ENCODE results near the gene IKZF3. TPM values are rescaled to one million over a fixed set of nuclear protein-coding genes. Genes with fewer than 3 reads are reported as not detected.

Gene IKZF3
- polyA plus RNA-seq, 1 of the 3 experiments (the other 2 are of a cell fraction) = not detected

DNA sequence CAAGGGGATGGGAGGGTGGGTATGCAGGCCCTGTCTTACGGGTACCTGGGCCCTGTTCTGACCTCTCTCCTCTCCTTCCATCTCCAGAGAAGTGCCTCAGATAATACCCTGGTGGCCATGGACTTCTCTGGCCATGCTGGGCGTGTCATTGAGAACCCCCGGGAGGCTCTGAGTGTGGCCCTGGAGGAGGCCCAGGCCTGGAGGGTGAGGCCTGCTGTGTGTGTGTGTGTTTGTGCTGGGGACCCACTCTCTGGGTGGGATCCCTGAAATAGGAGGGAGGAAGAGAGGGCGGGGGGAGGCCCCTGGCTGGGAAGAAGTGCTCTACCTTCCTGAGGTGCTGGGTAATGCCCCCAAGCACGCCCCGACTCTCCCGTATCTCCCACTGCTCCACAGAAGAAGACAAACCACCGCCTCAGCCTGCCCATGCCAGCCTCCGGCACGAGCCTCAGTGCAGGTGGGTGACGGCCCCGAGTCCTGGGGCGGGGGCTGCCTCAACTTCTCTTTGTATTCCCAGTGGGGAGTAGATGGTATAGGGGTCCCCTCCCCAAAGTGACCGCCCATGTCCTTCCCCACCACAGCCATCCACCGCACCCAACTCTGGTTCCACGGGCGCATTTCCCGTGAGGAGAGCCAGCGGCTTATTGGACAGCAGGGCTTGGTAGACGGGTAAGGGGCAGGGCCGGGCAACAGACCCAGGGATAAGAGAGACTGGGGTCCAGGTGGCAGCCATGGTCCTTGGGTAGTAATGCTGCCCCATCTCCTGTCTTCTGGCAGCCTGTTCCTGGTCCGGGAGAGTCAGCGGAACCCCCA is 118.6 kb downstream of the IKZF3 start:
- H3K9me3 ChIP-seq = no peaks in the 10 kb centered on the region
- no peaks in the 10 kb centered on the region for H3K36me3 ChIP-seq (replicated peaks in 1 of 2; ENCODE audit: control insufficient read depth in 1 of 2, insufficient read depth in 2 of 2, low read length in 1 of 2)
- no peaks in the 10 kb centered on the region for H4K20me1 ChIP-seq (ENCODE audit: insufficient read depth)
- 83% methylated on average over 14 of the region's 23 CpGs for WGBS (ENCODE audit: low lambda C conversion rate)
- no peak for TF ChIP-seq EP300 (IDR thresholded peaks at IDR 0.05; ENCODE audit: borderline replicate concordance in 1 of 2, low read depth in 1 of 2, low read length in 1 of 2)
- no peak for TF ChIP-seq MAX (IDR thresholded peaks at IDR 0.05; ENCODE audit: low read depth)
- no peak for TF ChIP-seq EZH2phosphoT487 (IDR thresholded peaks at IDR 0.05; ENCODE audit: borderline replicate concordance, low read depth)
- TF ChIP-seq FOSL2 (IDR thresholded peaks at IDR 0.05; ENCODE audit: borderline replicate concordance, low read depth) = no peak
- TF ChIP-seq RXRA (IDR thresholded peaks at IDR 0.05; ENCODE audit: borderline replicate concordance, low read depth) = no peak
- TF ChIP-seq PBX3 (IDR thresholded peaks at IDR 0.05) = no peak
- TF ChIP-seq NFIC (IDR thresholded peaks at IDR 0.05; ENCODE audit: borderline replicate concordance) = no peak
- no peak for TF ChIP-seq JUND (IDR thresholded peaks at IDR 0.05)
- TF ChIP-seq SIN3A (IDR thresholded peaks at IDR 0.05; ENCODE audit: borderline replicate concordance, low read depth, low read length) = no peak
- no peak for TF ChIP-seq RCOR1 (IDR thresholded peaks at IDR 0.05; ENCODE audit: low read length)
- TF ChIP-seq RFX5 (IDR thresholded peaks at IDR 0.05; ENCODE audit: low read length) = no peak
- DNase-seq = no peak
- no peak overlapping the region for H3K4me2 ChIP-seq
- H3K27me3 ChIP-seq (ENCODE audit: insufficient read depth) = 0 out of 2 replicates have a peak, but pooled peaks cover 7% of the 10 kb centered on the region
- no peaks in the 10 kb centered on the region for H3K9me2 ChIP-seq
- H2AFZ ChIP-seq (ENCODE audit: low read depth) = no peak overlapping the region
- no peak overlapping the region for H3K27ac ChIP-seq (ENCODE audit: low read depth in 2 of 2, low read length in 1 of 2)
- no peaks in the 10 kb centered on the region for H3F3A ChIP-seq (replicated peaks; ENCODE audit: insufficient read depth)
- H3K9ac ChIP-seq = no peak overlapping the region
- H3K79me2 ChIP-seq (ENCODE audit: insufficient read depth) = no peaks in the 10 kb centered on the region
- ChIA-PET CTCF (interaction anchor here (1.2 to 2.9 kb wide), 3 partner anchors 15 to 123 kb away, joined by 5 to 23 read pairs (median 5); partner anchors contain the start of gene MIEN1), POLR2A (no interaction called here)
- H3K4me1 ChIP-seq (ENCODE audit: control insufficient read depth in 1 of 2, insufficient read depth in 2 of 2, low read depth in 1 of 2, low read length in 1 of 2) = peaks cover 0 to 7% of the 10 kb centered on the region in 2 experiments; a peak in 1 of 4 replicates
- no peak overlapping the region for H3K4me3 ChIP-seq (ENCODE audit: low read depth in 2 of 2, low read length in 1 of 2)

DNA sequence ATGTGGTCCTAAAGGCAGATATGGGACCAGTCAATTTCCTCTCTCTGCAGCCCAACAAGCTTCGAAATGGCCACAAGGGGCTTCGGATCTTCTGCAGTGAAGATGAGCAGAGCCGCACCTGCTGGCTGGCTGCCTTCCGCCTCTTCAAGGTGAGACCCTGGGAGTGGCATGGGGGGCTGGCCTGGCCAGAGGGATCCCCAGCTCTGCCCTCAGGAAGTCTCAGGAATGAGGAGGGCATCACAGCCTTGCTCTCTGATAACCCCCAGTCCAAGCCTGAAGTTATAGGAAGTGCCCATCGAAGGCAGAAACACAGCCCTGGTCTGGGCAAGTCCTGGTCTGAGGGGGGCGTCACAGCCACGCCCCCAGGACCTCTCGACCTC is 119.3 kb downstream of the IKZF3 start:
- WGBS (ENCODE audit: low lambda C conversion rate) = no CpG with 5 or more reads among the region's 8 CpGs
- Histone ChIP-seq H3K27ac (ENCODE audit: low read depth in 2 of 2, low read length in 1 of 2) (no peak overlapping the region), H3K4me1 (ENCODE audit: control insufficient read depth in 1 of 2, insufficient read depth in 2 of 2, low read depth in 1 of 2, low read length in 1 of 2) (no peaks in the 10 kb centered on the region), H3F3A (replicated peaks; ENCODE audit: insufficient read depth) (no peaks in the 10 kb centered on the region), H3K27me3 (ENCODE audit: insufficient read depth) (0 out of 2 replicates have a peak, but pooled peaks cover 7% of the 10 kb centered on the region), H3K4me3 (ENCODE audit: low read depth in 2 of 2, low read length in 1 of 2) (no peak overlapping the region), H3K36me3 (replicated peaks in 1 of 2; ENCODE audit: control insufficient read depth in 1 of 2, insufficient read depth in 2 of 2, low read length in 1 of 2) (no peaks in the 10 kb centered on the region), H3K79me2 (ENCODE audit: insufficient read depth) (no peaks in the 10 kb centered on the region), H3K4me2 (no peak overlapping the region), H2AFZ (ENCODE audit: low read depth) (no peak overlapping the region), H3K9me2 (no peaks in the 10 kb centered on the region), H3K9me3 (no peaks in the 10 kb centered on the region), H4K20me1 (ENCODE audit: insufficient read depth) (no peaks in the 10 kb centered on the region), H3K9ac (no peak overlapping the region)
- ChIA-PET POLR2A (no interaction called here), CTCF (interaction anchor here (0.8 to 2.9 kb wide), 4 partner anchors 15 to 122 kb away, joined by 3 to 23 read pairs (median 5); partner anchors contain the start of gene MIEN1)
- no peak for DNase-seq
- TF ChIP-seq CTCF (IDR thresholded peaks at IDR 0.05) (0 out of 2 replicates have a peak, but pooled peaks have one; percentile 8), RAD21 (IDR thresholded peaks at IDR 0.05; ENCODE audit: low read length) (no peak)

Measured in SK-N-SH (cell line).